HCT116 (cell line): ENCODE data around the gene HS6ST3. TPM values are rescaled to one million over a fixed set of nuclear protein-coding genes. Genes with fewer than 3 reads are reported as not detected.

Experiments used
- ATAC-seq: fragments of 200-7000 bp; cut with Tn5 transposase; 2 replicates; pipeline ENCODE4 v1.9.1; 2020; ENCODE audit warnings: mild to moderate bottlenecking, moderate library complexity
- BruUV-seq: library from RNA; stranded (reverse); fragments of 400-500 nt; replicated peaks from 2 replicates; lab custom pipeline; 2021; lab: Mats Ljungman, UMichigan
- CTCF ChIA-PET: fragments of 300-600 bp; sonication (Branson Sonifier 250); formaldehyde crosslinking; loops from one replicate; lab custom pipeline; 2021; ENCODE audit warnings: antibody characterized with exemption; lab: Charles Lee
- POLR2A ChIA-PET: fragments of 300-600, 350-600 bp; sonication (Branson Sonifier 250); formaldehyde crosslinking; loops from one replicate; lab custom pipeline; 2021; ENCODE audit warnings: antibody characterized with exemption; lab: Charles Lee
- RAD21 ChIA-PET, 2 experiments: fragments of 300-600 bp; sonication (Branson Sonifier 250); formaldehyde crosslinking; loops; one replicate each; lab custom pipeline; 2023; ENCODE audit warnings: low total read pairs in 2 of 2; ENCODE audit not compliant: uncharacterized antibody in 2 of 2, unreplicated experiment in 2 of 2, low non-redundant PET in 1 of 2; lab: Charles Lee
- DNase-seq: peaks from one replicate; pipeline ENCODE4 v3.0.0-alpha.2; 2010; ENCODE audit warnings: low read depth, low spot score
- H2AFZ ChIP-seq: fragments of 200-600 bp; shearing (Covaris generic), sonication (generic); 2 replicates; pipeline ENCODE4 v1.6.1; 2017; ENCODE audit warnings: low read depth, mixed run types, mixed read lengths, antibody characterized with exemption, low read length; ENCODE audit not compliant: poor library complexity, severe bottlenecking
- H3K27ac ChIP-seq: 2 replicates; pipeline ENCODE4 v1.5.1; 2012; ENCODE audit warnings: low read depth, low read length
- H3K27me3 ChIP-seq: fragments of 200-600 bp; sonication (generic); 2 replicates; pipeline ENCODE4 v1.6.1; 2016; ENCODE audit warnings: mixed run types, low read length, mixed read lengths; ENCODE audit not compliant: insufficient read depth
- H3K36me3 ChIP-seq, 2 experiments: fragments of 200-500 bp in 1 of 2; fragments of 200-600 bp in 1 of 2; sonication (Bioruptor generic) in 1 of 2; sonication (generic) in 1 of 2; 2 replicates each; pipeline versions ENCODE4 v1.5.1 to v1.6.1; 2014 to 2016; ENCODE audit warnings: low read length in 2 of 2, inconsistent platforms in 1 of 2, mixed read lengths in 1 of 2, mixed run types in 1 of 2; ENCODE audit not compliant: insufficient read depth in 2 of 2, control insufficient read depth in 1 of 2
- H3K4me1 ChIP-seq, 2 experiments: fragments of 200-600 bp in 1 of 2; sonication (generic) in 1 of 2; 2 replicates each; pipeline versions ENCODE4 v1.5.1 to v1.6.1; 2012 to 2017; ENCODE audit warnings: low read length in 2 of 2, inconsistent platforms in 1 of 2, mild to moderate bottlenecking in 1 of 2, mixed read lengths in 1 of 2, mixed run types in 1 of 2, moderate library complexity in 1 of 2; ENCODE audit not compliant: insufficient read depth in 2 of 2, control insufficient read depth in 1 of 2
- H3K4me2 ChIP-seq: fragments of 200-600 bp; sonication (generic); 2 replicates; pipeline ENCODE4 v1.6.1; 2017; ENCODE audit warnings: mixed run types, low read length, mixed read lengths
- H3K4me3 ChIP-seq, 2 experiments: fragments of 200-600 bp in 1 of 2; sonication (generic) in 1 of 2; replicated peaks in 1 of 2; 2 replicates each; pipeline ENCODE4 v1.5.1; 2011 to 2016; ENCODE audit warnings: low read length in 2 of 2, control low read depth in 1 of 2, low read depth in 1 of 2, mild to moderate bottlenecking in 1 of 2, mixed read lengths in 1 of 2, mixed run types in 1 of 2
- H3K79me2 ChIP-seq: fragments of 200-600 bp; sonication (generic); 2 replicates; pipeline ENCODE4 v1.6.1; 2017; ENCODE audit warnings: mild to moderate bottlenecking, mixed run types, low read length, moderate library complexity, mixed read lengths; ENCODE audit not compliant: insufficient read depth
- H3K9ac ChIP-seq: fragments of 200-600 bp; sonication (generic); 2 replicates; pipeline ENCODE4 v1.6.1; 2016; ENCODE audit warnings: low read length, mixed read lengths
- H3K9me2 ChIP-seq: fragments of 200-600 bp; sonication (generic), shearing (Covaris generic); 2 replicates; pipeline ENCODE4 v1.6.1; 2017; ENCODE audit warnings: mixed run types, mild to moderate bottlenecking, moderate library complexity; ENCODE audit not compliant: insufficient read depth
- H3K9me3 ChIP-seq, 2 experiments: fragments of 200-500 bp in 1 of 2; fragments of 200-600 bp in 1 of 2; sonication (Bioruptor generic) in 1 of 2; sonication (generic) in 1 of 2; 2 replicates each; pipeline ENCODE4 v1.6.1; 2014 to 2017; ENCODE audit warnings: low read length in 2 of 2, mixed read lengths in 2 of 2, inconsistent platforms in 1 of 2, low read depth in 1 of 2, mild to moderate bottlenecking in 1 of 2, mixed run types in 1 of 2, moderate library complexity in 1 of 2; ENCODE audit not compliant: control insufficient read depth in 1 of 2, insufficient read depth in 1 of 2
- H4K20me1 ChIP-seq: fragments of 200-600 bp; sonication (generic), shearing (Covaris generic); 2 replicates; pipeline ENCODE4 v1.6.1; 2017; ENCODE audit warnings: mixed run types, mild to moderate bottlenecking, moderate library complexity; ENCODE audit not compliant: insufficient read depth
- CEBPB ChIP-seq: IDR thresholded peaks from 2 replicates; pipeline ENCODE4 v1.6.1; 2012; ENCODE audit warnings: low read depth
- CTCF ChIP-seq, 3 experiments: fragments of 200-600 bp in 1 of 3; sonication (generic) in 1 of 3; IDR thresholded peaks in 2 of 3; conservative IDR thresholded peaks in 1 of 3; 2 replicates each; pipeline ENCODE4 v1.5.1; 2012 to 2017; ENCODE audit warnings: low read depth in 2 of 3, low read length in 2 of 3, antibody characterized with exemption in 1 of 3, borderline replicate concordance in 1 of 3, control low read depth in 1 of 3, mild to moderate bottlenecking in 1 of 3, mixed read lengths in 1 of 3, mixed run types in 1 of 3, moderate library complexity in 1 of 3; ENCODE audit not compliant: insufficient read depth in 1 of 3
- EGR1 ChIP-seq: IDR thresholded peaks from 2 replicates; pipeline ENCODE4 v1.6.1; 2012; ENCODE audit warnings: low read depth
- EZH2 ChIP-seq: fragments of 200-600 bp; sonication (generic); IDR thresholded peaks from 2 replicates; pipeline ENCODE4 v1.6.1; 2017; ENCODE audit warnings: antibody characterized with exemption, mixed run types
- EZH2phosphoT487 ChIP-seq: fragments of 200-600 bp; IDR thresholded peaks from 2 replicates; pipeline ENCODE4 v1.6.1; 2018; ENCODE audit warnings: antibody characterized with exemption, borderline replicate concordance
- JUND ChIP-seq: IDR thresholded peaks from 2 replicates; pipeline ENCODE4 v1.6.1; 2012
- POLR2A ChIP-seq: IDR thresholded peaks from 2 replicates; pipeline ENCODE4 v1.7.0; 2011; ENCODE audit warnings: borderline replicate concordance; ENCODE audit not compliant: insufficient read depth, insufficient read length; ENCODE audit errors: extremely low read depth
- POLR2AphosphoS5 ChIP-seq: IDR thresholded peaks from 2 replicates; pipeline ENCODE4 v1.6.1; 2011; ENCODE audit warnings: mild to moderate bottlenecking, low read depth, low read length, moderate library complexity
- REST ChIP-seq: IDR thresholded peaks from 2 replicates; pipeline ENCODE4 v1.6.1; 2012; ENCODE audit warnings: low read depth
- SIN3A ChIP-seq: IDR thresholded peaks from 2 replicates; pipeline ENCODE4 v1.6.1; 2012; ENCODE audit warnings: low read depth
- SP1 ChIP-seq: IDR thresholded peaks from 2 replicates; pipeline ENCODE4 v1.6.1; 2012; ENCODE audit warnings: low read depth
- TCF7L2 ChIP-seq: IDR thresholded peaks from 2 replicates; pipeline ENCODE4 v1.7.0; 2011; ENCODE audit warnings: borderline replicate concordance, inconsistent platforms; ENCODE audit not compliant: insufficient read depth, insufficient read length; ENCODE audit errors: extremely low read depth
- intact Hi-C: fragments of 100-400 bp; cut with micrococcal nuclease; formaldehyde crosslinking; loops from 2 replicates; pipeline ENCODE4 v1.10.0; 2022
- total RNA-seq: library from RNA; stranded (reverse); gene quantifications from one replicate; pipeline ENCODE4 v1.2.1, GENCODE V29; 2021; ENCODE audit not compliant: unreplicated experiment
- TF ChIP-seq, protein P1 (sequence below): IDR thresholded peaks from 2 replicates; pipeline ENCODE4 v1.6.1; 2012

The HS6ST3 gene
- total RNA-seq, 1 experiment from 2014 or later: 0.10 TPM

- ChIA-PET RAD21 (no interaction called here), CTCF (no interaction called here), POLR2A (no interaction called here)
- Histone ChIP-seq H3K9ac (no peak overlapping the region), H3K27me3 (peaks cover 13% of the 10 kb centered on the region; the same call in 1 of the 2 replicates), H3K27ac (no peak overlapping the region), H3K9me2 (no peaks in the 10 kb centered on the region), H3K9me3 (no peaks in the 10 kb centered on the region), H3K4me2 (no peak overlapping the region), H2AFZ (no peak overlapping the region), H3K4me3 (no peak overlapping the region), H4K20me1 (no peaks in the 10 kb centered on the region)
- intact Hi-C loops: no loop called here
- no TSS peak for BruUV-seq
- no peak for DNase-seq
- ATAC-seq: no peak
- TF ChIP-seq CTCF (IDR thresholded peaks at IDR 0.05 in 2 of 3, conservative IDR thresholded peaks at IDR 0.05 in 1 of 3; ENCODE audit: borderline replicate concordance in 1 of 3, insufficient read depth in 1 of 3, low read depth in 2 of 3, low read length in 2 of 3): no peak
- no peak for TF ChIP-seq EZH2phosphoT487
- no peak for TF ChIP-seq SP1
- TF ChIP-seq EGR1: no peak
- no peak for TF ChIP-seq JUND
- no peak for TF ChIP-seq SIN3A
- TF ChIP-seq, all 23 proteins: peak for 0
- H3K36me3 ChIP-seq: no peaks in the 10 kb centered on the region
- H3K4me1 ChIP-seq: no peaks in the 10 kb centered on the region
- H3K79me2 ChIP-seq: no peaks in the 10 kb centered on the region
These were observed 693.6 kb downstream of the HS6ST3 start for GRCh38 chr13:96783511-96783910.

DNA sequence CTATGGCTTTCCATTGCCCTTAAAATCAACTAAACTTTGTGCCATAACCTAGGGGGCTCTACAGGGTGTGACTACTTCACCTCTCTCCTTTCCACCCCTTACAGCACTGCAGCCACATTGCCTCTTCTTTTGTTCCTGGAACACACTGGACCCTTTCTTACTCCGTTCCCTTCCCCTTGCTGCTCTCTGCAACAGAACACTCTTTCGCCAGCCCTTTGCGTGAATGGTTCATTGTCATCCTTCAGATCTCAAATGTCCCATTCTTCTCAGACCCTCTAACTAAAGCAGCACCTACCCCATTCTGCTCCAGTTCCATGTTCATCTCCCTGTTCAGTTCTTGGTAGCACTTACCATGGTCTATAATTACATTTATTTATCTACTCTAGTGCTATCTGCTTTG, 696.1 kb downstream of the HS6ST3 start:
- ChIA-PET CTCF (no interaction called here), POLR2A (no interaction called here), RAD21 (no interaction called here)
- no peaks in the 10 kb centered on the region for H3K79me2 ChIP-seq
- peaks cover 13% of the 10 kb centered on the region; the same call in 1 of the 2 replicates for H3K27me3 ChIP-seq
- no peak overlapping the region for H2AFZ ChIP-seq
- BruUV-seq: no TSS peak
- no peaks in the 10 kb centered on the region for H3K4me1 ChIP-seq
- DNase-seq (no peak), ATAC-seq (no peak)
- H4K20me1 ChIP-seq: no peaks in the 10 kb centered on the region
- intact Hi-C loops: no loop called here
- H3K9ac ChIP-seq: no peak overlapping the region
- H3K4me3 ChIP-seq: no peak overlapping the region
- H3K9me3 ChIP-seq: no peaks in the 10 kb centered on the region
- H3K9me2 ChIP-seq: no peaks in the 10 kb centered on the region
- no peak overlapping the region for H3K27ac ChIP-seq
- no peak overlapping the region for H3K4me2 ChIP-seq
- no peaks in the 10 kb centered on the region for H3K36me3 ChIP-seq
- TF ChIP-seq REST: no peak
- no peak for TF ChIP-seq TCF7L2
- no peak for TF ChIP-seq SIN3A
- no peak for TF ChIP-seq CEBPB
- no peak for TF ChIP-seq POLR2AphosphoS5
- TF ChIP-seq EZH2: no peak
- TF ChIP-seq, protein P1, sequence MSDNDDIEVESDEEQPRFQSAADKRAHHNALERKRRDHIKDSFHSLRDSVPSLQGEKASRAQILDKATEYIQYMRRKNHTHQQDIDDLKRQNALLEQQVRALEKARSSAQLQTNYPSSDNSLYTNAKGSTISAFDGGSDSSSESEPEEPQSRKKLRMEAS: no peak
- TF ChIP-seq CTCF (IDR thresholded peaks at IDR 0.05 in 2 of 3, conservative IDR thresholded peaks at IDR 0.05 in 1 of 3; ENCODE audit: borderline replicate concordance in 1 of 3, insufficient read depth in 1 of 3, low read depth in 2 of 3, low read length in 2 of 3): no peak
- no peak for TF ChIP-seq POLR2A
